ENCODE measurements around the gene LGMN.

The LGMN gene

GRCh38 chr14:92696366-92696765 lies 52.1 kb downstream of the LGMN start:
- ChIA-PET CTCF (interaction anchor here (1.0 kb wide), 1 partner anchor 10 kb away, joined by 3 read pairs; no protein-coding TSS in a partner anchor), POLR2A (no interaction called here)
- Histone ChIP-seq H3K9me3 (ENCODE audit: control insufficient read depth, insufficient read depth, low read depth, low read length) (no peaks in the 10 kb centered on the region), H3K4me1 (ENCODE audit: control insufficient read depth, insufficient read depth, low read length) (peaks cover 4% of the 10 kb centered on the region; the same call in 1 of the 2 replicates), H3K27ac (ENCODE audit: extremely low read depth, low read depth, low read length) (no peak overlapping the region), H3K36me3 (ENCODE audit: control insufficient read depth in 2 of 2, insufficient read depth in 1 of 2, low read length in 2 of 2) (no peaks in the 10 kb centered on the region), H3K4me3 (ENCODE audit: low read depth, low read length) (no peak overlapping the region)
- TF ChIP-seq ZSCAN18 (tag by site-specific recombination; IDR thresholded peaks at IDR 0.05) (no peak), ZNF292 (tag by site-specific recombination; IDR thresholded peaks at IDR 0.05; ENCODE audit: borderline replicate concordance, low read depth) (no peak), MYNN (tag by site-specific recombination; IDR thresholded peaks at IDR 0.05; ENCODE audit: borderline replicate concordance) (no peak), ZNF148 (tag by site-specific recombination; IDR thresholded peaks at IDR 0.05; ENCODE audit: borderline replicate concordance) (no peak), ZNF473 (tag by site-specific recombination; IDR thresholded peaks at IDR 0.05) (no peak)

- peaks cover 4% of the 10 kb centered on the region; the same call in 1 of the 2 replicates for H3K4me1 ChIP-seq (ENCODE audit: control insufficient read depth, insufficient read depth, low read length)
- ChIA-PET POLR2A (interaction anchor here (1.4 kb wide), 1 partner anchor 53 kb away, joined by 5 read pairs; the partner anchor contains the start of gene LGMN), CTCF (no interaction called here)
- H3K9me3 ChIP-seq (ENCODE audit: control insufficient read depth, insufficient read depth, low read depth, low read length) = no peaks in the 10 kb centered on the region
- H3K36me3 ChIP-seq (ENCODE audit: control insufficient read depth in 2 of 2, insufficient read depth in 1 of 2, low read length in 2 of 2) = no peaks in the 10 kb centered on the region
- no peak overlapping the region for H3K27ac ChIP-seq (ENCODE audit: extremely low read depth, low read depth, low read length)
- H3K4me3 ChIP-seq (ENCODE audit: low read depth, low read length) = no peak overlapping the region
- no peak for TF ChIP-seq ELK4 (IDR thresholded peaks at IDR 0.05; ENCODE audit: borderline replicate concordance, low read depth, low read length)
- 0 out of 2 replicates have a peak, but pooled peaks have one; percentile 55 for TF ChIP-seq ZNF521 (tag by site-specific recombination; IDR thresholded peaks at IDR 0.05)
- peak; percentile 87 for TF ChIP-seq ZNF366 (tag by site-specific recombination; conservative IDR thresholded peaks at IDR 0.05)
- peak; percentile 72 for TF ChIP-seq PRDM1 (tag by site-specific recombination; IDR thresholded peaks at IDR 0.05)
Observed at GRCh38 chr14:92695562-92695961, 52.9 kb downstream of the LGMN start.

- H3K27ac ChIP-seq (ENCODE audit: extremely low read depth, low read depth, low read length) = no peak overlapping the region
- ChIA-PET CTCF (interaction anchor here (0.6 kb wide), 1 partner anchor 557 kb away, joined by 3 read pairs; no protein-coding TSS in a partner anchor), POLR2A (interaction anchor here (0.9 to 1.4 kb wide), 2 partner anchors 12 to 54 kb away, joined by 3 to 5 read pairs; partner anchors contain the start of gene LGMN)
- H3K4me1 ChIP-seq (ENCODE audit: control insufficient read depth, insufficient read depth, low read length) = peaks cover 4% of the 10 kb centered on the region; the same call in 1 of the 2 replicates
- no peaks in the 10 kb centered on the region for H3K36me3 ChIP-seq (ENCODE audit: control insufficient read depth in 2 of 2, insufficient read depth in 1 of 2, low read length in 2 of 2)
- TF ChIP-seq KLF7 (tag by site-specific recombination; IDR thresholded peaks at IDR 0.05; ENCODE audit: borderline replicate concordance) = no peak
- TF ChIP-seq ZNF837 (tag by site-specific recombination; IDR thresholded peaks at IDR 0.05) = no peak
- no peak for TF ChIP-seq SCRT1 (tag by site-specific recombination; IDR thresholded peaks at IDR 0.05; ENCODE audit: borderline replicate concordance)
- TF ChIP-seq ZNF354C (tag by site-specific recombination; IDR thresholded peaks at IDR 0.05; ENCODE audit: borderline replicate concordance, low read depth) = no peak
- no peak for TF ChIP-seq ZBTB44 (tag by site-specific recombination; IDR thresholded peaks at IDR 0.05)
- no peak for TF ChIP-seq ZNF510 (tag by site-specific recombination; IDR thresholded peaks at IDR 0.05; ENCODE audit: insufficient replicate concordance)
- TF ChIP-seq TSHZ1 (tag by site-specific recombination; IDR thresholded peaks at IDR 0.05; ENCODE audit: borderline replicate concordance) = no peak
- no peak for TF ChIP-seq ZFHX2 (tag by site-specific recombination; conservative IDR thresholded peaks at IDR 0.05)
- no peak for TF ChIP-seq MYNN (tag by site-specific recombination; IDR thresholded peaks at IDR 0.05; ENCODE audit: borderline replicate concordance)
- no peaks in the 10 kb centered on the region for H3K9me3 ChIP-seq (ENCODE audit: control insufficient read depth, insufficient read depth, low read depth, low read length)
- no peak overlapping the region for H3K4me3 ChIP-seq (ENCODE audit: low read depth, low read length)
Observed at GRCh38 chr14:92694807-92695206, 53.6 kb downstream of the LGMN start.

All from HEK293 (cell line).